ENCODE results near the gene PGM3. TPM values are rescaled to one million over a fixed set of nuclear protein-coding genes. Genes with fewer than 3 reads are reported as not detected.

Gene PGM3
- total and polyA plus RNA-seq, 2 of the 4 experiments (the other 2 are of a cell fraction), result 68.4 to 336 TPM

DNA sequence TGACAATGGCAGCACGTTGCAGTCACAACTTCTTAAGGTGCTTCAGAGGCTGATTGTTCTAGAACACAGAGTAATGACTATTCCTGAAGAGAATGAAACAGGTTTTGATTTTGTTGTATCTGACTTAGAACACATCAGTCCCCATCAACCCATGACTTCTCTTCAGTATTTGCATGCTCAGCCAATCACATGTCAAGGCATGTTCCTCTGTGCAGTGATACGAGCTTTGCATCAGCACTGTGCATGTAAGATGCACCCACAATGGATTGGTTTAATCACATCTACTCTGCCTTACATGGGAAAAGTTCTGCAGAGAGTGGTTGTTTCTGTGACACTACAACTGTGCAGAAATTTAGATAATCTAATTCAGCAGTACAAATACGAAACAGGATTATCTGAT, 54.3 kb downstream of the PGM3 start:
- H3K4me1 ChIP-seq (ENCODE audit: control insufficient read depth, insufficient read depth, low read length), result no peaks in the 10 kb centered on the region
- H2BK20ac ChIP-seq (ENCODE audit: low read depth, low read length), result no peak overlapping the region
- ChIA-PET CTCF (no interaction called here), POLR2A (ENCODE audit: unreplicated experiment) (no interaction called here)
- DNase-seq, result no peak
- no peak overlapping the region for H2AK5ac ChIP-seq (ENCODE audit: low read depth, low read length)
- H3K4me2 ChIP-seq (ENCODE audit: low read depth, low read length), result no peak overlapping the region
- no peak overlapping the region for H4K91ac ChIP-seq (ENCODE audit: insufficient read depth, low read depth, low read length)
- no peak overlapping the region for H3K4ac ChIP-seq (ENCODE audit: low read depth, low read length)
- H3K18ac ChIP-seq (ENCODE audit: low read depth, low read length), result no peak overlapping the region
- H4K20me1 ChIP-seq (ENCODE audit: insufficient read depth, low read length), result no peaks in the 10 kb centered on the region
- no peak overlapping the region for H2BK5ac ChIP-seq (ENCODE audit: low read depth, low read length, poor library complexity, severe bottlenecking)
- no TSS peak for BruUV-seq (replicated peaks)
- no peak overlapping the region for H2AK9ac ChIP-seq (replicated peaks; ENCODE audit: low read depth, low read length, poor library complexity)
- H4K5ac ChIP-seq (ENCODE audit: low read depth, low read length), result no peak overlapping the region
- no peak overlapping the region for H3K27ac ChIP-seq (ENCODE audit: insufficient read depth, low read length)
- no peaks in the 10 kb centered on the region for H3K27me3 ChIP-seq (ENCODE audit: control insufficient read depth, insufficient read depth, low read length)
- H3K9ac ChIP-seq (ENCODE audit: low read depth, low read length), result no peak overlapping the region
- peaks cover 3% of the 10 kb centered on the region; the same call in 1 of the 2 replicates for H3K9me1 ChIP-seq (ENCODE audit: insufficient read depth, low read length)
- WGBS, 2 experiments (ENCODE audit: extremely low coverage in 2 of 2, insufficient read length in 1 of 2), result no CpG with 5 or more reads among the region's 3 CpGs
- no peak overlapping the region for H2BK15ac ChIP-seq (ENCODE audit: low read depth, low read length)
- in situ Hi-C loops (cut with MboI; ENCODE audit: low sequenced_read_pairs) (no loop called here), dilution Hi-C loops (cut with HindIII; ENCODE audit: low sequenced_read_pairs, unreplicated experiment) (no loop called here), intact Hi-C loops (cut with micrococcal nuclease) (loop anchor here (5.0 kb wide), 1 partner anchor 39 kb away; no protein-coding TSS in a partner anchor)
- TF ChIP-seq POLR2A (IDR thresholded peaks at IDR 0.05; ENCODE audit: low read depth, low read length), result no peak
- TF ChIP-seq USF2 (IDR thresholded peaks at IDR 0.05; ENCODE audit: low read depth, low read length), result no peak
- no peak for TF ChIP-seq ELK1 (IDR thresholded peaks at IDR 0.05; ENCODE audit: borderline replicate concordance, low read depth, low read length)
- no peak for TF ChIP-seq NFE2L2 (IDR thresholded peaks at IDR 0.05; ENCODE audit: low read depth, low read length)
- TF ChIP-seq MAZ (IDR thresholded peaks at IDR 0.05; ENCODE audit: borderline replicate concordance, low read depth, low read length), result no peak
- TF ChIP-seq CEBPB (IDR thresholded peaks at IDR 0.05; ENCODE audit: low read depth, low read length), result no peak
- no peak for TF ChIP-seq BHLHE40 (IDR thresholded peaks at IDR 0.05; ENCODE audit: low read depth, low read length)
- no peak for TF ChIP-seq MAFK (IDR thresholded peaks at IDR 0.05; ENCODE audit: low read depth, low read length)
- no peak for TF ChIP-seq RAD21 (IDR thresholded peaks at IDR 0.05; ENCODE audit: low read length)
- TF ChIP-seq, protein P1, sequence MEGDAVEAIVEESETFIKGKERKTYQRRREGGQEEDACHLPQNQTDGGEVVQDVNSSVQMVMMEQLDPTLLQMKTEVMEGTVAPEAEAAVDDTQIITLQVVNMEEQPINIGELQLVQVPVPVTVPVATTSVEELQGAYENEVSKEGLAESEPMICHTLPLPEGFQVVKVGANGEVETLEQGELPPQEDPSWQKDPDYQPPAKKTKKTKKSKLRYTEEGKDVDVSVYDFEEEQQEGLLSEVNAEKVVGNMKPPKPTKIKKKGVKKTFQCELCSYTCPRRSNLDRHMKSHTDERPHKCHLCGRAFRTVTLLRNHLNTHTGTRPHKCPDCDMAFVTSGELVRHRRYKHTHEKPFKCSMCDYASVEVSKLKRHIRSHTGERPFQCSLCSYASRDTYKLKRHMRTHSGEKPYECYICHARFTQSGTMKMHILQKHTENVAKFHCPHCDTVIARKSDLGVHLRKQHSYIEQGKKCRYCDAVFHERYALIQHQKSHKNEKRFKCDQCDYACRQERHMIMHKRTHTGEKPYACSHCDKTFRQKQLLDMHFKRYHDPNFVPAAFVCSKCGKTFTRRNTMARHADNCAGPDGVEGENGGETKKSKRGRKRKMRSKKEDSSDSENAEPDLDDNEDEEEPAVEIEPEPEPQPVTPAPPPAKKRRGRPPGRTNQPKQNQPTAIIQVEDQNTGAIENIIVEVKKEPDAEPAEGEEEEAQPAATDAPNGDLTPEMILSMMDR (conservative IDR thresholded peaks at IDR 0.05; ENCODE audit: low read depth, low read length), result no peak
- TF ChIP-seq MXI1 (IDR thresholded peaks at IDR 0.05; ENCODE audit: borderline replicate concordance, low read depth, low read length), result no peak
- TF ChIP-seq RFX5 (IDR thresholded peaks at IDR 0.05; ENCODE audit: low read depth, low read length), result no peak
- TF ChIP-seq CHD1 (IDR thresholded peaks at IDR 0.05; ENCODE audit: low read depth, low read length), result no peak
- no peaks in the 10 kb centered on the region for H3K79me1 ChIP-seq (ENCODE audit: low read depth in 1 of 2, low read length in 2 of 2)
- no peak overlapping the region for H3K56ac ChIP-seq (ENCODE audit: extremely low read depth, insufficient read depth, low read length)
- no peak overlapping the region for H3K4me3 ChIP-seq (ENCODE audit: insufficient read depth, low read depth, low read length)
- no peak overlapping the region for H2AFZ ChIP-seq (replicated peaks; ENCODE audit: low read length, poor library complexity)
- no peak overlapping the region for H2BK120ac ChIP-seq (ENCODE audit: low read depth, low read length)
- H4K8ac ChIP-seq (ENCODE audit: low read depth in 2 of 2, low read length in 2 of 2), result no peak overlapping the region
- ATAC-seq (ENCODE audit: low read depth), result no peak
- H3K23ac ChIP-seq (ENCODE audit: low read depth, low read length), result no peak overlapping the region
- no peaks in the 10 kb centered on the region for H3K9me3 ChIP-seq (ENCODE audit: control insufficient read depth, insufficient read depth, low read length)
- peaks cover 9% of the 10 kb centered on the region for H3K36me3 ChIP-seq (ENCODE audit: control insufficient read depth, insufficient read depth, low read length)
- no peak overlapping the region for H3K14ac ChIP-seq (replicated peaks; ENCODE audit: low read depth, low read length)
